GM06990 (cell line): ENCODE measurements around the gene PICK1.
"Not testable (repeated sequence)": the region's sequence is repeated elsewhere in the genome, so short reads cannot be mapped to it uniquely, and the experiment has no call there.

ENCODE experiments used
- DNase-seq: peaks from one replicate; pipeline ENCODE4 v3.0.0-alpha.2; 2011; ENCODE audit not compliant: insufficient read length; ENCODE audit errors: extremely low read depth
- H3K27me3 ChIP-seq: replicated peaks from 2 replicates; pipeline ENCODE4 v1.6.0; 2011; ENCODE audit warnings: low read length; ENCODE audit not compliant: control insufficient read depth, insufficient read depth
- H3K36me3 ChIP-seq: 2 replicates; pipeline ENCODE4 v1.5.1; 2011; ENCODE audit warnings: low read length; ENCODE audit not compliant: control insufficient read depth, insufficient read depth
- H3K4me3 ChIP-seq: replicated peaks from 2 replicates; pipeline ENCODE4 v1.5.1; 2011; ENCODE audit warnings: low read depth, mild to moderate bottlenecking, control low read depth, low read length
- CTCF ChIP-seq: IDR thresholded peaks from 2 replicates; pipeline ENCODE4 v1.5.1; 2011; ENCODE audit warnings: low read length, control low read depth, mild to moderate bottlenecking, inconsistent platforms; ENCODE audit not compliant: insufficient read depth, poor library complexity, severe bottlenecking

Gene PICK1

DNA sequence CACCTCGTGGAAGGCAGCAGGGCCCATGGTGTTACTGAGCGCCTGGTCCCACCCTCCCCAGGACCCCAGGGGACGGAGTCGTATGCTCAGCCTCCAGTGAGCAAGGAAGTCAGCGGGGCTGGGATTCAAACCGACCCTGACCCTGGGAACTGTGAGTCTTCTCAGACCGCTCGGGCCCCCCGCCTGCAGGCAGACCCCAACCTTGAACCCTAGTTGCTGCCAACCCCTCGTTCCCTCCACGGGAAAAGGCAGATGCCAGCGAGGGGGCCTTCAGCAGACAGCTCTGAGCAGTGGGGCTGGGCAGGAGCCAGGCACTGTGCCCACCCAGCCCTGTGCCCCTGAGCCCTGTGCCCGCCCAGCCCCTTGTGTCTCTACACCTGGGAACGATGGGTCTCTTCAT, 20.4 kb downstream of the PICK1 start:
- no peak for DNase-seq
- Histone ChIP-seq H3K27me3 (no peaks in the 10 kb centered on the region; the same call in 1 of the 2 replicates), H3K4me3 (no peak overlapping the region), H3K36me3 (peaks cover 5% of the 10 kb centered on the region)
- TF ChIP-seq CTCF, result no peak

DNA sequence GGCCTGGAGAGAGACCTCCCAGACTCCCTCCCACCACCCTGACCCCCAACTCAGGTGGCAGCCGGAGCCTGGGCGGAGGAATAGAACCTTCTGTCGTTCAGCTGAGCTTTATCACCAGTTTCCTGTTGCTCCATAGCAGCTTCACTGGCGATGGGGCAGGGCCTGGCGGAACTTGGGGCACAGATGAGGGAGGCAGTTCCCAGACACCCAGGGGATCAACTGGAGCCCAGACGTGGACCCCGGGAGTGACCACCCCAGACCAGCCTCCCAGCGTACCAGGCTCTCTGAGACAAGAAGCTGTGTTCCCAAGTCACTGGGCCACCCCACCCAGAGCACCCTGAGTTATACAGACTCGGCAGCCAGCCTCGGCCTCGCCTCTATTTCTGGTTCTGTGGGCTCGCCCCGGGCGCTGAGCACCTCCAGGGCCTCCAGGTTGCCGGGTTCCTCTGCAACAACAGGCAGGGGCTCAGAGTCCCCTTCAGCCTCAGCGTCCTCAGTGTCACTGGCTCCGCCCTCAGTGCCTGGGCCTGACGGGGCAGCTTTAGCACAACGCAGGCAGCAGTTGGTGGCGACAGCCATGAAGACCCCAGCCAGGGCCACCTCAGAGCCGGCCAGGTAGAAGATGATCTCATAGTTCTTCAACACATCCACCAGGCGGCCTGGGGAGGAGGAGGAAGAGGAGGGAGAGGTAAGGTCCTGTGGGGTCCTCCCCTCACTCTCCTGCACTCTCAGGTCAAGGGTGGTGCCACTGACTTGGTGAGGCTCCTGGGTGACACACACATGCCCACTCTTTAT, 21.0 kb downstream of the PICK1 start:
- H3K36me3 ChIP-seq, result peaks cover 5% of the 10 kb centered on the region
- no peak for TF ChIP-seq CTCF
- no peaks in the 10 kb centered on the region; the same call in 1 of the 2 replicates for H3K27me3 ChIP-seq
- H3K4me3 ChIP-seq, result no peak overlapping the region
- no peak for DNase-seq

- not testable (repeated sequence) for H3K27me3 ChIP-seq, DNase-seq, H3K36me3 ChIP-seq, H3K4me3 ChIP-seq
Observed at GRCh38 chr22:38079208-38079607, 22.0 kb downstream of the PICK1 start.

DNA sequence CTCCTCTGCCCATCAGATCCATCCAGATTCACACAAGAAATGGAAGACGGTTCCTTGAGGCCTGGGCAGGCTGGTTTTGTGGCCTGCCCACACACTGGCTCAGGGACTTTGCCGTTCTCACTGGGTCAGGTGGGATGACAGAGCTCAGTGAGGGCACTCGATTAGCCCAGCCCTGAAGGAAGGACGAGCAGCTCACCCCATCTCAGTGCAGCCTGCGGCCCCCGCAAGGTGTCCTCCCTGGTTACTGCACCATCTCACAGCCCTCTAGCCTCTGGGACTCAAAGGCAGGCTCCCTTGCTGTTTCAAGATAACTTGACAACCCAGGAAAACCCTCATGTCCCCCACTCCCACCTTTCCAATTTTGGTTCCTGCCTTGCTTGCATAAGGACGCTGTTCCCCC, 22.6 kb downstream of the PICK1 start:
- Histone ChIP-seq H3K27me3 (no peaks in the 10 kb centered on the region; the same call in 1 of the 2 replicates), H3K36me3 (peaks cover 3% of the 10 kb centered on the region; the same call in 1 of the 2 replicates), H3K4me3 (no peak overlapping the region)
- DNase-seq, result no peak
- no peak for TF ChIP-seq CTCF

DNA sequence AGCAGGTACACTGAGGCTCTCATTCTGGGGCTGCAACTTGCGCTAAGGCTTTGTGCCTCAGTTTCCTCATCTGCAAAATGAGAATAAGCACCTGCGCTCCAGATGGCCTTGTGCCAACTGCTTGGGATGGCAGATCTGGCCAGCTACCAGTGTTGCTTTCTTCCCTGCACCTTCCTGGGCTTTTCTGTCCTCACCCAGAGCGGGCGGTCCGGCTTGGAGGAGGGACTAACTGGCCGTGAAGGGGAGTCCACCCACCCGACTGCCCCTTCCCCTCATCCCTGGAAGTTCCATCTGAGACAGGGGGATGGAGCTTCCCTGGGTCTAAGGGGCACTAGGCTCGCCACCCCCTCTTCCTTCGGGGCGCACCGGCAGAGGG, 23.3 kb downstream of the PICK1 start:
- no peak for DNase-seq
- TF ChIP-seq CTCF, result no peak
- Histone ChIP-seq H3K4me3 (no peak overlapping the region), H3K27me3 (no peaks in the 10 kb centered on the region; the same call in 1 of the 2 replicates), H3K36me3 (no peaks in the 10 kb centered on the region)

DNA sequence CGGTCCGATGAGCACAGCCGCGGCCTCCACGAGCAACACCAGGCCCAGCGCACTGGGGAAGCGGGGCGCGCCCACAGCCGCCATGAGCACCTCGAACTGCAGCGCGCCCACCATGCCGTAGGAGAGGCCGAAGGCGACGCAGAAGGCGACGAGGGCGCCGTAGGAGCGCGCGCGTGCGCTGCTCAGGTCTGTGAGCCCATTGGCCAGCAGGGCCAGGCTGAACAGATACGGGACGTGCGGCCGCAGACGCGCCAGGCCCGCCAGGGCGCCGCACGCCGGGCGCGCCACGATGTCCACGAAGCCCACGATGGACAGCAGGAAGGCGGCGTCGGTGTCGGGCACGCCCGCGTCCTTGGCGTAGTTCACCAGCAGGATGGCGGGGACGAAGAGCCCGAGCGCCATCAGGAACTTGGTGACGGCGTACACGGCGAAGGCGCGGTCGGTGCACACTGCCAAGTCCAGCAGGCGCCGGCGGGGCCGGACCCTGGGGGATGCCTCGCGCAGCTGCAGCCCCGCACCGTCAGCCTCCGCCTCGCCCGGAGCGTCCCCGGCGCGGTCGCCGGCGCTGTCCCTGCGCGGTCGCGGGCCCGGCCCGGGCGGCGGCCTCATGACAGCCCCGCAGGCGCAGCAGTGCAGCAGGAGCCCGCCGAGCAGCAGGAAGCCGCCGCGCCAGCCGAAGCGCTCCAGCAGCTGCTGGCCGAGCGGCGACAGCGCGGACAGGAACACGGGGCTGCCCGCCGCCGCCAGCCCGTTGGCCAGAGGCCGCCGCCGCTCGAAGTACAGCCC, 23.8 kb downstream of the PICK1 start:
- H3K4me3 ChIP-seq, result no peak overlapping the region
- no peak for TF ChIP-seq CTCF
- H3K27me3 ChIP-seq, result no peaks in the 10 kb centered on the region; the same call in 1 of the 2 replicates
- no peak for DNase-seq
- H3K36me3 ChIP-seq, result no peaks in the 10 kb centered on the region
